Fibroblast of lung (primary cell): ENCODE data around the gene ZBTB40.

ENCODE experiments used
- EZH2 ChIP-seq: IDR thresholded peaks from 2 replicates; pipeline ENCODE4 v1.5.1; 2012; ENCODE audit warnings: low read length, control low read depth, mild to moderate bottlenecking; ENCODE audit errors: missing control alignments
- TF ChIP-seq, protein P1 (sequence below), 2 donors: IDR thresholded peaks in 1 of 2; conservative IDR thresholded peaks in 1 of 2; 1 replicate in 1 of 2; 2 replicates in 1 of 2; pipeline ENCODE4 v1.5.1; 2011 to 2012; ENCODE audit warnings: low read length in 2 of 2, control low read depth in 1 of 2, inconsistent platforms in 1 of 2, low read depth in 1 of 2, mild to moderate bottlenecking in 1 of 2

DNA sequence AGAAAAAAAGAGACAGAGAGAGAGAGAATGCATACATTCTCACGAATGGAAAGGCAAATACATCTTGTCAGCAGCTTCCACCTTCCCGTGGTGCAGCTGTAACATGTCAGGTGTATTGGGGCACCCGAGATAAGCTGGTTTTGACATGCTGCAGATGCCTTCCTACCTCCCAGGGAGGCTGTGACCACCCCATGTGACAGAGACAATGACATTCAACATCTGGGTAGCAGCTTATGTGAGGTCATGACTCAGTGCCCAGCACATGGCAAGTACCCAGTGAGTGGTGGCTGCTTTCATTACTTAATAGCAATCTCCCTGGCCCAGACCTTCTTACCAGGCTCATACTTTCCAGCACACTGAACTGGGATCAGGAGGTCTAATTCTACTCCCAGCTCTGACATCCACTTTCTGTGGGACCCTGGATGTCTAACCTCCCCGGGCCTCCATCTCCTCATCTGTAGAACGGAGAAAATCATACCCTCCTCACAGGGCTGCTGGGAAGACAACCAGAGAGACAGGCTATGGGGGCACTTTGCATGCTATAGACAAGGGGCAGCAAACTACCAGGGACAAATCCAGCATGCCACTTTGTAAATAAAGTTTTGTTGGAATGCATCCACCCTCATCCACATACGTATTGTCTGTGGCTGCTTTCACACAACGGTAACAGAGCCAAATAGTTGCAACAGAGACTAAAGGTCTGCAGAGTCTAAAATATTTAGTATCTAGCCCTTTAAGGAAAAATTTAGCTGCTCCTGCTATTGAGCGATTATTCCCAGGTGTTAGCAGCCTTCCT, 38.5 kb upstream of the ZBTB40 start:
- TF ChIP-seq, protein P1, sequence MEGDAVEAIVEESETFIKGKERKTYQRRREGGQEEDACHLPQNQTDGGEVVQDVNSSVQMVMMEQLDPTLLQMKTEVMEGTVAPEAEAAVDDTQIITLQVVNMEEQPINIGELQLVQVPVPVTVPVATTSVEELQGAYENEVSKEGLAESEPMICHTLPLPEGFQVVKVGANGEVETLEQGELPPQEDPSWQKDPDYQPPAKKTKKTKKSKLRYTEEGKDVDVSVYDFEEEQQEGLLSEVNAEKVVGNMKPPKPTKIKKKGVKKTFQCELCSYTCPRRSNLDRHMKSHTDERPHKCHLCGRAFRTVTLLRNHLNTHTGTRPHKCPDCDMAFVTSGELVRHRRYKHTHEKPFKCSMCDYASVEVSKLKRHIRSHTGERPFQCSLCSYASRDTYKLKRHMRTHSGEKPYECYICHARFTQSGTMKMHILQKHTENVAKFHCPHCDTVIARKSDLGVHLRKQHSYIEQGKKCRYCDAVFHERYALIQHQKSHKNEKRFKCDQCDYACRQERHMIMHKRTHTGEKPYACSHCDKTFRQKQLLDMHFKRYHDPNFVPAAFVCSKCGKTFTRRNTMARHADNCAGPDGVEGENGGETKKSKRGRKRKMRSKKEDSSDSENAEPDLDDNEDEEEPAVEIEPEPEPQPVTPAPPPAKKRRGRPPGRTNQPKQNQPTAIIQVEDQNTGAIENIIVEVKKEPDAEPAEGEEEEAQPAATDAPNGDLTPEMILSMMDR (conservative IDR thresholded peaks at IDR 0.05 in 1 of 2, IDR thresholded peaks at IDR 0.05 in 1 of 2; ENCODE audit: low read depth in 1 of 2, low read length in 2 of 2), result no peak
- no peak for TF ChIP-seq EZH2
